Endometrial microvascular endothelial cells (primary cell): ENCODE data around the gene KLHL30. TPM values are rescaled to one million over a fixed set of nuclear protein-coding genes. Genes with fewer than 3 reads are reported as not detected.

Source experiments
- in situ Hi-C: cut with HindIII; loops from 2 replicates; pipeline ENCODE4 v1.10.0; 2017; ENCODE audit warnings: low sequenced_read_pairs, low pct_unique_long_range_greater_than_20kb; ENCODE audit errors: inconsistent ontology term
- total RNA-seq: library from RNA; depleted of rRNA; stranded (reverse); fragments of >200 nt; gene quantifications from one replicate; pipeline ENCODE4 v1.2.3, GENCODE V29; 2015; ENCODE audit errors: inconsistent ontology term

KLHL30 gene
- total RNA-seq, 1 donor from 2014 or later = not detected

GRCh38 chr2:238116298-238117198, 21.9 kb upstream of the KLHL30 start:
- in situ Hi-C loops = no loop called here

GRCh38 chr2:238117199-238118154, 21.0 kb upstream of the KLHL30 start:
- in situ Hi-C loops = no loop called here

- in situ Hi-C loops = no loop called here
These were observed 18.6 kb upstream of the KLHL30 start for GRCh38 chr2:238119756-238120462.

GRCh38 chr2:238120463-238121298, 17.8 kb upstream of the KLHL30 start:
- in situ Hi-C loops = no loop called here

GRCh38 chr2:238121511-238122286, 16.8 kb upstream of the KLHL30 start:
- in situ Hi-C loops = no loop called here

- in situ Hi-C loops = no loop called here
These were observed 15.9 kb upstream of the KLHL30 start for GRCh38 chr2:238122287-238123217.

GRCh38 chr2:238123218-238123971, 15.1 kb upstream of the KLHL30 start:
- in situ Hi-C loops = no loop called here

GRCh38 chr2:238123991-238124470, 14.4 kb upstream of the KLHL30 start:
- in situ Hi-C loops = no loop called here

- in situ Hi-C loops = no loop called here
These were observed 13.9 kb upstream of the KLHL30 start for GRCh38 chr2:238124488-238125126.

GRCh38 chr2:238125127-238125885, 13.2 kb upstream of the KLHL30 start:
- in situ Hi-C loops = no loop called here

GRCh38 chr2:238126338-238126737, 12.1 kb upstream of the KLHL30 start:
- in situ Hi-C loops = no loop called here

- in situ Hi-C loops = no loop called here
These were observed 11.7 kb upstream of the KLHL30 start for GRCh38 chr2:238126775-238127164.

GRCh38 chr2:238127165-238128060, 11.1 kb upstream of the KLHL30 start:
- in situ Hi-C loops = no loop called here

- in situ Hi-C loops = no loop called here
These were observed 10.4 kb upstream of the KLHL30 start for GRCh38 chr2:238128061-238128440.
